HK-2 (cell line): ENCODE data around the gene UBE3D.
"Not testable (repeated sequence)": the region's sequence is repeated elsewhere in the genome, so short reads cannot be mapped to it uniquely, and the experiment has no call there.

ENCODE experiments used
- DNase-seq: peaks from one replicate; pipeline ENCODE4 v3.0.0-alpha.2; 2018; ENCODE audit not compliant: unreplicated experiment

UBE3D gene

DNA sequence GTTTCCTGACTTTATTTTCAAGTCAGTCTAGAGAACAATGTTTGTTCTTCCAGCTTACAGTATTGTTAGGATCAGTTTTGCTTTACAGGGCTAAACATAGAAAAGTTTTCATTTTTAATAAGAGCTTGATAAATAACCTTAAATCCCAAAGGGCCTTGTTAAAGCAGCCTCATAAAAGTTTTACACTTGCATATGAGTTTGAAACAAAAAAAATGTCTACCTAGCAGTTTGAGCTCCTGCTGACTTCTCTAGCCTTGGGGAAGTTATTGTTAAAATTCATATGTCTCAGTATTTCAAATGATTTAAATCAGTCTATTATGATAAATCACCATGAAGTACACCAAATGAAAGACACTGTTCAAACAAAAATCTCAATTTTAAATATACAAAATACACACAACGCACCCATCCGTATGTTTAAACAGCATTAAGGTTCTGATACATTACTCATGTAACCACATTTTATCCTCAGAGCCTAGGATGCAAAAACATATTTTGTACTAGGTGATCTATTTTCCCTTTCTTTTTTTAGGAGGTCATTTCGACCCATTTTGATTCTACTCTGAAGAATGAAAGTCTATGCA, 87.2 kb downstream of the UBE3D start:
- no peak for DNase-seq

- DNase-seq, result no peak
Measured at GRCh38 chr6:82976179-82976578, 89.5 kb downstream of the UBE3D start.

DNA sequence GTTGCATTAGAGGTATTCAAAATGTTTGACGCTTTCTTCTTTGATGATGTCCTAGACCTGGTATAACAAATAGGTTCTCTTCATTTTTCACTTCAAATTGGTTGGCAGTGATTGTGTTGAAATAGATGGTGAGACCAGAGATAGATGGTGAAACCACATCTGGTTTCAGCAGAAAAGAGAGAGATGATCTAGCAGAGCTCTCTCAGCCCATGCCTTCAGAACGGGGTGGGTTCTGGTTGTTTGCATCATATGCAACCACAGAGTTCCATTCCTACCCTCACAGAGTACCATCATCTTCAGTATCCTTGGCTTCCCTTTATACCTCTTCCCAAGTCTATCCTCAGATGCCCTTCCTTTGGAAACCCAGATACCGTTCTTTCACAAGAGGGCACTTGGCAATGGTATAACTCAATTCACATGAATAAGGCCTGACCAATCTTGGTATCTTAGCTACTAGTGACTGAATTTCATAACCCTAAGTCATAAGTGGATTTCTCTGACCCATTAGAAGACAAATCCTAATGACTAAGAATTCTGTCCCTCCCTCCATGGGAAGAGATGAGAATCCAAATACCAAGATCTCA, 93.7 kb downstream of the UBE3D start:
- DNase-seq, result no peak

- no peak for DNase-seq
Measured at GRCh38 chr6:82970839-82971238, 94.8 kb downstream of the UBE3D start.

DNA sequence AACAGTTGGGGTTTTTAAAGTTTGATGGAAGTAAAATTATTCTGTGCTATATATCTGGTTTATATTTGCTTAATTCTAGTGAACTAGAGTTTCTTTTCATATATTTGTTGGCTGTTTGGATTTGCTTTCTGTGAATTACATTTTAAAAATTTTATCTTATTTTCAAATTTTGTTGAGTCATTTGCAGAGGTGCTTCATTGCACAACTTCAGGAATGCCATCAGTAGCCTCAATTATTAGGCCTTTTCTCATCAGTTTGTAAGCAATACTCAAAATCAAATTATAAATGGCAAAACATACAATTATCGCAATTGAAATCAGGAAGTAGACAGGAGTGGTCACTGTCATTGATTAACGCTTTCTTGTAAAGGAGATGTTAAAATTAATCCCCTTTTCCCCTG, 96.9 kb downstream of the UBE3D start:
- DNase-seq, result no peak

GRCh38 chr6:82963191-82963925, 102.3 kb downstream of the UBE3D start:
- no peak for DNase-seq

- no peak for DNase-seq
Measured at GRCh38 chr6:82959385-82959941, 106.2 kb downstream of the UBE3D start.

DNA sequence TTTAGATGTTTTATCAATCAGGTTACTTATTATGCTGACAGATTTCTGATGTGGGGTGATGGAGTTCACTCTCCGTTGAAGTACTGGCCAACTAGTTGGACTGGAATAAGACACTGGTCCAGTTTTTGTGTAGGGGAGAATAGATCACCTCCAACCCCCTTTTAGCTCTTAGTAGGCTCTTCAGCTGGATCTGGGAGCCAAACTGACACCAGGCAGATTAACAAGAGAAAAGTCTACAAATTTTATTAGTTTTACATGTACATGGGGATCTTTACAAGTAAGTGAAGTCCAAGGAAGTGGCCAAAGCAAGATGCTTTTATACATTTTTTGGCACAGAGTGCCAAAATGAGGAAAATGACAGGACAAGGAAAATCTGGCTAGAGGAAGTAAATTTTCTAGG, 107.1 kb downstream of the UBE3D start:
- no peak for DNase-seq

DNA sequence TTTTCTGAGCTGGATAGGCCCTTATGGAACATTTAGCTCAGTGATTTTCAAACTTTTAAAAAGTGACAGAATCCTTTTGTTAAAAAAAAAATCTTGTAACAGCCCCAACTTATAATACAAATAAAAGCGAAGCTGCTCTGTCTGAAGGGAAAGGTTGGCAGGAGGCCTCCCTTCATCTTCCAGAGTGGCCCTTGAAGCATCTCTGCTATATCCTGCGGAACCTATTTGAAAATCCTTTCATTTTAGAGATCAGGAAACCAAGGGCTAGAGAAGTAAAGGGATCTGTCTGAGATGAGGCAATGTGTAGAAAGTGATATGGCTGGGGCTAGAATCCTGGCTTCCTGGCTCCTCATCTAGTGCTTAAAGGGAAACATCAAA, 107.8 kb downstream of the UBE3D start:
- no peak for DNase-seq

GRCh38 chr6:82957171-82957867, 108.3 kb downstream of the UBE3D start:
- DNase-seq, result no peak

- DNase-seq, result peak; percentile 30
Measured at GRCh38 chr6:82955841-82956240, 109.8 kb downstream of the UBE3D start.

DNA sequence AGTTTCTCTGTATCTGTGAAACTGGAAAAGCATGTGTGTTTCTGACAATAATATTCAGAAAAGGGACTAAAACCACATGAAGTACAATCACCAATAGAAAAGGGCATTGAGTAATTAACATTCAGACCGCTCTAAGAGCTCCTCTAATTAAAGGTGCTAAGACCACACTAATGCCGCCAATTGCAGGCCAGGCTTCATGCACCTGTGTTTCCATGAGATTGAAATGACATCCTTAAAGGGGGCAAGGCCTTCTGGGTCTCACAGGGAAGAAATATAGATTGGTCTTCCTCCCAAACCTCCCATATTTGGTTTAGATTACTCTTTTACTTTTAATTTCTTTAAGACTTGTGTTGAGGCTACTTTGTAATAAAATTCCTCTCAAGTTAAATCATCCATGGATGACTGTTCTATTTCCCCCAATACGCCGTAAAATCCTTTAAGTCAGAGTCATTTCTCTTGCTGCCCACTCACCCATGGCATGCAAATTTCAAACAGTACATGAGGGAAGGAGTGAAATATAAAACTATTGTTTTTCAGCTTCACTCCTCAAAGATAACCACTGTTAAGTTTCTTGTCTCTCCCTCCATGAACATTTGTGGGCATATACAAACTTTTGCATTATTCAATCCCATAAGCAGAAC, 110.6 kb downstream of the UBE3D start:
- no peak for DNase-seq

- no peak for DNase-seq
Measured at GRCh38 chr6:82954356-82954755, 111.3 kb downstream of the UBE3D start.

DNA sequence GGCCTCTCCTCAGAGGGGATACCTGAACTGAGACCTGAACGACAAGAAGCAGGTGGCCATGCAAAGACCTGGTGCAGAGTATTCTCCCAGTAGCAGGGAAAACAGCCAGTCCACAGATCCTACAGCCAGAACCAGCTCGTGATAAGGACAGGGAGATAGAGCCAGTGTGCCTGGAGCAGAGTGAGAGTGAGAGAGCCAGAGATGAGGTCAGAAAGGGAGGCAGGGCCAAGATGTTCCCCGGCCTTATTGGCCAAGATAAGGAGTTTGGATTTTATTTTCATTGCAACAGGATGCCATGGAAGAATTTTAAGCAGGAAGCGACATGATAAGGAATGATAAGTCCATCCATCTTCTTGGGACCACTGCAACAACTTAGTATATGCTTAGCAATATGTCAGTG, 111.8 kb downstream of the UBE3D start:
- DNase-seq, result no peak

GRCh38 chr6:82951935-82952334, 113.7 kb downstream of the UBE3D start:
- DNase-seq, result no peak

- DNase-seq, result no peak
Measured at GRCh38 chr6:82951389-82951788, 114.3 kb downstream of the UBE3D start.

DNA sequence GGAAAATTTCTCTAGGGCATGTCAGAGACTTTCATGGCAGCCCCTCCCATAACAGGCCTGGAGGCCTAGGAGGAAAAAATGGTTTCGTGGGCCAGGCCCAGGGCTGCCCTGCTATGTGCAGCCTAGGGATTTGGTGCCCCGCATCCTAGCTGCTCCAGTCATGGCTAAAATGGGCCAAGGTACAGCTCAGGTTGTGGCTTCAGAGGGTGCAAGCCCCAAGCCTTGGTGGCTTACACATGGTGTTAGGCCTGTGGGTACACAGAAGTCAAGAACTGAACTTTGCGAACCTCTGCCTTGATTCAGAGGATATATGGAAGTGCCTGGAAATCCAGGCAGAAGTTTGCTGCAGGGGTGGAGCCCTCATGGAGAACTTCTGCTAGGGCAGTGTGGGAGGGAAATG, 134.7 kb downstream of the UBE3D start:
- DNase-seq, result not testable (repeated sequence)

DNA sequence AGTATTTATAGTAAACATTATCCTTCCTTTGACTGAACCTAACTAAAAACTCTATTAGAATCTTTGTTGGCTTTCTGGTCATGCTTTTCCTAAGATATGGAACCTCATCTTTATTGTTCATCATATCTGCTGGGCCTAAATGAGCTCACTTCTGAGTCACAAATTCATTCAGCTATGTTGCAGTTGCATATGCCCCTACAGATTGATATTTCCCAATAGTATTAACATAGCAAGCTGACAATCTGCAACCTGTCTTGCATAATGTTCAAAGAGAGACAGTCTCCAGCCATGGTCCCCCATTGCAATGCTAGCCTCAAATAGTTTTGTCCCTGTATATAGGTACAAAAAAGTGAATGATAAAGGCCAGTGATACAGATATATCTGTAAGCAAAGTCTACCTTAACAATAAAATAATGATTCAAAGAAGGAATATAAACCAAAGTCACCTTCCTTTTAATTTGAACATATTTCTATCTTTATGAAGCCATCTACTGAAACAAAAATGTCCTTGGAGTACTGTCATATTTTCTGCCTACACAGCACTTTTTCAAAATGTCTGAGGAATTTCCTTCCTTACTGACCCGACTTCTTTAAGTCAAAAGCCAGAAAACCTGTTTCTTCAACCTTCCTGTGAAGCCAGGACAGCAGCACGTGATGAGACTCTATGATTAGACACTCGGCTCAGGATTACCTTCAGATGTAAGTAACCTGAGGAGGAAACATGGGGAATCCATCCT, 140.7 kb downstream of the UBE3D start:
- DNase-seq, result no peak

- DNase-seq, result no peak
Measured at GRCh38 chr6:82921258-82921657, 144.4 kb downstream of the UBE3D start.

GRCh38 chr6:82917346-82918064, 148.1 kb downstream of the UBE3D start:
- DNase-seq, result no peak

- DNase-seq, result no peak
Measured at GRCh38 chr6:82915666-82916065, 150.0 kb downstream of the UBE3D start.
